Fibroblast of lung (primary cell): ENCODE results near the gene AP2B1. TPM values are rescaled to one million over a fixed set of nuclear protein-coding genes. Genes with fewer than 3 reads are reported as not detected.

Experiments used
- DNase-seq, 2 donors: peaks; one replicate each; pipeline versions ENCODE4 v3.0.0 to v3.0.0-alpha.2; 2010; ENCODE audit warnings: low read depth in 2 of 2
- H2AFZ ChIP-seq: 2 replicates; pipeline ENCODE4 v1.5.1; 2012; ENCODE audit warnings: low read length, control low read depth, inconsistent platforms
- H3K27ac ChIP-seq: 2 replicates; pipeline ENCODE4 v1.5.1; 2011; ENCODE audit warnings: low read length, control low read depth; ENCODE audit not compliant: insufficient read depth
- H3K27me3 ChIP-seq: 2 replicates; pipeline ENCODE4 v1.5.1; 2011; ENCODE audit warnings: mild to moderate bottlenecking, low read length; ENCODE audit not compliant: control insufficient read depth, insufficient read depth
- H3K36me3 ChIP-seq: 2 replicates; pipeline ENCODE4 v1.5.1; 2011; ENCODE audit warnings: low read length; ENCODE audit not compliant: control insufficient read depth, insufficient read depth
- H3K4me1 ChIP-seq: 2 replicates; pipeline ENCODE4 v1.5.1; 2011; ENCODE audit warnings: low read length; ENCODE audit not compliant: control insufficient read depth, insufficient read depth; ENCODE audit errors: extremely low read depth
- H3K4me2 ChIP-seq: 2 replicates; pipeline ENCODE4 v1.5.1; 2011; ENCODE audit warnings: low read length, control low read depth; ENCODE audit not compliant: insufficient read depth; ENCODE audit errors: extremely low read depth
- H3K4me3 ChIP-seq, 4 experiments: fragments of 200-600 bp in 1 of 4; sonication (generic) in 1 of 4; replicated peaks in 1 of 4; 2 replicates each; pipeline ENCODE4 v1.5.1; 2011 to 2016; ENCODE audit warnings: low read length in 4 of 4, low read depth in 3 of 4, mild to moderate bottlenecking in 3 of 4, control low read depth in 2 of 4, inconsistent platforms in 1 of 4, mixed read lengths in 1 of 4; ENCODE audit not compliant: insufficient read depth in 1 of 4; ENCODE audit errors: control extremely low read depth in 1 of 4
- H3K79me2 ChIP-seq: 2 replicates; pipeline ENCODE4 v1.5.1; 2012; ENCODE audit warnings: mild to moderate bottlenecking, low read length, inconsistent platforms; ENCODE audit not compliant: control insufficient read depth, insufficient read depth
- H3K9ac ChIP-seq: 2 replicates; pipeline ENCODE4 v1.5.1; 2011; ENCODE audit warnings: mild to moderate bottlenecking, low read length, control low read depth; ENCODE audit not compliant: insufficient read depth
- H3K9me3 ChIP-seq: 2 replicates; pipeline ENCODE4 v1.5.1; 2012; ENCODE audit warnings: low read depth, low read length; ENCODE audit not compliant: control insufficient read depth, insufficient read depth
- H4K20me1 ChIP-seq: 2 replicates; pipeline ENCODE4 v1.5.1; 2011; ENCODE audit warnings: low read length; ENCODE audit not compliant: control insufficient read depth, insufficient read depth; ENCODE audit errors: extremely low read depth
- EZH2 ChIP-seq: IDR thresholded peaks from 2 replicates; pipeline ENCODE4 v1.5.1; 2012; ENCODE audit warnings: low read length, control low read depth, mild to moderate bottlenecking; ENCODE audit errors: missing control alignments
- polyA plus RNA-seq, 2 donors: library from polyadenylated mRNA; depleted of rRNA in 1 of 2; stranded (reverse) in 1 of 2; unstranded in 1 of 2; fragments of >200 nt; gene quantifications; 2 replicates each; pipeline ENCODE4 v1.2.1, GENCODE V29; 2011 to 2012; ENCODE audit warnings: missing spikeins in 1 of 2
- total RNA-seq: library from RNA; depleted of rRNA; stranded (reverse); fragments of >200 nt; gene quantifications from 2 replicates; pipeline ENCODE4 v1.2.1, GENCODE V29; 2014
- TF ChIP-seq, protein P1 (sequence below), 2 donors: IDR thresholded peaks in 1 of 2; conservative IDR thresholded peaks in 1 of 2; 1 replicate in 1 of 2; 2 replicates in 1 of 2; pipeline ENCODE4 v1.5.1; 2011 to 2012; ENCODE audit warnings: low read length in 2 of 2, control low read depth in 1 of 2, inconsistent platforms in 1 of 2, low read depth in 1 of 2, mild to moderate bottlenecking in 1 of 2

The AP2B1 gene
- total and polyA plus RNA-seq, 2 donors (not counting 1 experiment from before 2014, with no cell fraction given), result 109 to 236 TPM

DNA sequence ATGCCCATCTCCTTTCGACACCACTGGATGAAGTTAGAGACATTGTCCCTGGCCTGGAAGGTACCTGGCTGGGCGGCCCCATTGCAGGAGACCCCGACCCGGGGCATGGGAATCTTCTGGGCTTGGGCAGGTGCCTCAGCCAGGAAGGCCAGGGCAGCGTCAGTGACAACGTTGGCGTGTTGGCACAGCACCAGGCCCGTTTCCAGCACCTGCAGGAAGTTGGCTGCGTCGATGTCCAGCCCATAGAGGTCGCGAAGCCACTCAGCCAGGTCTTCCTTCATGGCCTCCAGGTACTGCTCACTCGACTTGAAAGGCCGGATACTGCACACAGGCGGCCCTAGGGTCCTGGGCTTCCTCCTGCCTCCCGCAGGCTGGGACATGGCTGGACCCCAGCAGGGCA lies 165.3 kb downstream of the AP2B1 start:
- no peak for DNase-seq
- no peak overlapping the region for H3K4me2 ChIP-seq
- no peak overlapping the region for H3K4me3 ChIP-seq
- H3K36me3 ChIP-seq, result no peaks in the 10 kb centered on the region
- no peak overlapping the region for H2AFZ ChIP-seq
- no peak for TF ChIP-seq EZH2
- TF ChIP-seq, protein P1, sequence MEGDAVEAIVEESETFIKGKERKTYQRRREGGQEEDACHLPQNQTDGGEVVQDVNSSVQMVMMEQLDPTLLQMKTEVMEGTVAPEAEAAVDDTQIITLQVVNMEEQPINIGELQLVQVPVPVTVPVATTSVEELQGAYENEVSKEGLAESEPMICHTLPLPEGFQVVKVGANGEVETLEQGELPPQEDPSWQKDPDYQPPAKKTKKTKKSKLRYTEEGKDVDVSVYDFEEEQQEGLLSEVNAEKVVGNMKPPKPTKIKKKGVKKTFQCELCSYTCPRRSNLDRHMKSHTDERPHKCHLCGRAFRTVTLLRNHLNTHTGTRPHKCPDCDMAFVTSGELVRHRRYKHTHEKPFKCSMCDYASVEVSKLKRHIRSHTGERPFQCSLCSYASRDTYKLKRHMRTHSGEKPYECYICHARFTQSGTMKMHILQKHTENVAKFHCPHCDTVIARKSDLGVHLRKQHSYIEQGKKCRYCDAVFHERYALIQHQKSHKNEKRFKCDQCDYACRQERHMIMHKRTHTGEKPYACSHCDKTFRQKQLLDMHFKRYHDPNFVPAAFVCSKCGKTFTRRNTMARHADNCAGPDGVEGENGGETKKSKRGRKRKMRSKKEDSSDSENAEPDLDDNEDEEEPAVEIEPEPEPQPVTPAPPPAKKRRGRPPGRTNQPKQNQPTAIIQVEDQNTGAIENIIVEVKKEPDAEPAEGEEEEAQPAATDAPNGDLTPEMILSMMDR (conservative IDR thresholded peaks at IDR 0.05 in 1 of 2, IDR thresholded peaks at IDR 0.05 in 1 of 2; ENCODE audit: low read depth in 1 of 2, low read length in 2 of 2), result no peak
- no peak overlapping the region for H3K9ac ChIP-seq
- H3K27me3 ChIP-seq, result peaks cover 30% of the 10 kb centered on the region
- no peaks in the 10 kb centered on the region for H4K20me1 ChIP-seq
- no peak overlapping the region for H3K27ac ChIP-seq
- H3K4me1 ChIP-seq, result no peaks in the 10 kb centered on the region
- no peaks in the 10 kb centered on the region for H3K79me2 ChIP-seq
- no peaks in the 10 kb centered on the region for H3K9me3 ChIP-seq

DNA sequence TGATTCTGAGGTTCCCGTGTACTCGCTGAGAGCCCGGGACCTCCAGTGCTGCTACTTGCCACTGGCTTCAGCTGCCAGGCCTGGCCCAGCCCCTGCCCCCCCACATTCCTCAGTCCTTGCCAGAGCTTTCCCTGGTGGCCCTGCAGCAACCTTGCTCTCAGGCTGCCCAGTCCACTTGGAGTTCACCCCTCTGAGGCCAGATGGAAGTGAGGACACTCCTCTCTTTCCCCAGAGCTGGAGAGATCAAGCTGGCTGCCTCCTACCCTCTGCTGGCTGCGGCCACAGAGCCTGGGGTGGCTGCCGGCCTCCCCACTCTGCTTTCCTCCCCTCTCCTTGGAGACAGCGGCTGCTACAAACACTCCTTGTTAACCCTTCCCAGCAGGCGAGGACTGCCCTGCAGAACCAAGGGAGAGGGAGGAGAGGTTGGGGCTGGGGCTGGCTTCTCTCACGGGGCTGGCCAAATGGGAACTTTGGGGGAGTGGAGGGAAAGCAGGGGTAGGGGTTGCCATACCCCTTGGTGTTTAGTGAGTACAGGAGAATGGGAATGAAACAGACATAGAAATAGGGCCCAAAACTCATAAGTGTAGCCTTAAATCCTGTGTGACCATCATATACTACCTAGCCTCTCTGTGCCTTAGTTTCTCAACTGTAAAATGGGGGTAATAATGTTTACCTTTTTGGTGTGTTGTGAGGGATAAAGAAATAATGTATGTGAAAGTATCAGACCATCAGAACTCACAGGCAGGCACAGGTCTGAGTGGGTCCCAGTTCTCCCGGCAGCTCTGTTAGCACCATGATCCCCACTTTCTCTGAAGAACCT lies 166.0 kb downstream of the AP2B1 start, which contains the start of gene GAS2L2:
Gene GAS2L2, minus strand, starts transcription at position 295 of the 820 bp plus-strand sequence. CDS start 389 bp downstream, outside the sequence.
- peaks cover 30% of the 10 kb centered on the region for H3K27me3 ChIP-seq

DNA sequence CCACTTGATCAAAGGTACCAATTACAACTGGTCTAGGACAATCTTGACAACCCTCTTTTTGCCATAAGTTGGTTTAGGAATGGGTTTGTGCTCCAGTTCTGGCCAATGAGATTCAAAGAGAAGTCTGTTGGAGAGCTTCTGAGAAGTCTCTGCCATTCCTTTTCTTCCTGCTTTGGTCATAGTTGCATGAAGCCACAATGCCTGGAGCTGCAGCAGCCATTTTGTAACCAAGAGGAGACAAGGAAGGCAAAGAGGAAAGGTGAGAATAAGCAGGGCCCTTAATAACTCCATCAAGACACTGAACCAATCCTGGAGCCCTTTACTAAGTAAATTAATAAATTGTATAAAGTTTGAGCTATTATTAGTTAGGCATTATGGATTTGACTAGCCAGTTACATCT lies 170.1 kb downstream of the AP2B1 start:
- no peak overlapping the region for H3K4me3 ChIP-seq
- no peak overlapping the region for H2AFZ ChIP-seq
- H3K4me1 ChIP-seq, result no peaks in the 10 kb centered on the region
- no peaks in the 10 kb centered on the region for H3K9me3 ChIP-seq
- H3K27me3 ChIP-seq, result peaks cover 9% of the 10 kb centered on the region
- H3K79me2 ChIP-seq, result no peaks in the 10 kb centered on the region
- no peaks in the 10 kb centered on the region for H4K20me1 ChIP-seq
- TF ChIP-seq, protein P1 (conservative IDR thresholded peaks at IDR 0.05 in 1 of 2, IDR thresholded peaks at IDR 0.05 in 1 of 2; ENCODE audit: low read depth in 1 of 2, low read length in 2 of 2), result no peak
- TF ChIP-seq EZH2, result no peak
- H3K4me2 ChIP-seq, result no peak overlapping the region
- no peak overlapping the region for H3K9ac ChIP-seq
- DNase-seq, result no peak
- no peak overlapping the region for H3K27ac ChIP-seq
- H3K36me3 ChIP-seq, result no peaks in the 10 kb centered on the region

More for the DNA sequence above, 166.0 kb downstream of the AP2B1 start, which contains the start of gene GAS2L2:
- Histone ChIP-seq H2AFZ (no peak within 1 kb of the TSS), H3K9ac (no peak within 1 kb of the TSS), H3K9me3 (no peaks in the 10 kb centered on the region), H3K4me3 (no peak within 1 kb of the TSS), H4K20me1 (no peaks in the 10 kb centered on the region), H3K27ac (no peak within 1 kb of the TSS), H3K4me1 (no peaks in the 10 kb centered on the region), H3K79me2 (no peaks in the 10 kb centered on the region), H3K4me2 (no peak within 1 kb of the TSS), H3K36me3 (no peaks in the 10 kb centered on the region)
- TF ChIP-seq, protein P1 (conservative IDR thresholded peaks at IDR 0.05 in 1 of 2, IDR thresholded peaks at IDR 0.05 in 1 of 2; ENCODE audit: low read depth in 1 of 2, low read length in 2 of 2), result no peak
- no peak for TF ChIP-seq EZH2
- no peak for DNase-seq
